NOMO-1 (cell line): ENCODE measurements around the gene HSPA2.
"Not testable (repeated sequence)": the region's sequence is repeated elsewhere in the genome, so short reads cannot be mapped to it uniquely, and the experiment has no call there.

Experiments
- DNase-seq, 2 experiments: peaks; one replicate each; lab custom pipeline; 2025; ENCODE audit not compliant: unreplicated experiment in 2 of 2; lab: John Stamatoyannopoulos, UW

Gene HSPA2

DNA sequence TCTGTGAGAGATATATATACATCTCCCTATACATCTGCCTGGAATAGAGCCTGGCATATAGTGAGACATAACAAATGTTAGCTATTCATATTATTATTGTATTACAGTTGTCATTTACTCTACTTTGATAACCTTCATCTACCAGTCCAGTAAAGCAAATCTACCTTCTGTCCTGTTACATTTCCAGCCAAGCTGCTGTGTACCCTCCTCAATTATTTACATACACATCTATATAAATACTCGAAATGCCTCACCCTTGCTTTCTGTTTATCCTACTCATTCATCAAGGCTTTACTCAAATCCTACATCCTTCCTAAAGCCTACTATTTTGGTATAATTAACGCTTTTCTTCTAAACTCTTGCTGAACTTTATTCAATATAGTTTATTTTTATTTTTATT lies 27.3 kb upstream of the HSPA2 start:
- DNase-seq: no peak

DNA sequence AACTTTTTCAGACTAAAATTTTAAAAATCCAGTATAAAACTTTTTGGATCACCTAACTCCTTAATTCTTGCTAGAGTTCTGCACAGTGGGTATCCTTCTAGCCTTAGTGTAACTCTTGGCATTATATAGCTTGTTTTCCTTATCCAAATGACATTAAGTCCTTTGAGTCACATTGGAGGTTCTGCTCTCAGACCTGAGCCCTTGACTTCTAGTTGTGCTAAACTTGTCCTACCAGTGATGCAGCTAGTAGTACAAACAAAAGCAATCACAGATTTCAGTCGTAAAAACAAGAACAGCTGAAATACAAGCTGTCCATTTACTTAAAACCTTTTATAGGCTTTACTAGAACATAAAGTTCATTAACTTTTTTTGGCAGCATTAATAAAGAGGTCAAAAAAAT lies 25.5 kb upstream of the HSPA2 start:
- no peak for DNase-seq

DNA sequence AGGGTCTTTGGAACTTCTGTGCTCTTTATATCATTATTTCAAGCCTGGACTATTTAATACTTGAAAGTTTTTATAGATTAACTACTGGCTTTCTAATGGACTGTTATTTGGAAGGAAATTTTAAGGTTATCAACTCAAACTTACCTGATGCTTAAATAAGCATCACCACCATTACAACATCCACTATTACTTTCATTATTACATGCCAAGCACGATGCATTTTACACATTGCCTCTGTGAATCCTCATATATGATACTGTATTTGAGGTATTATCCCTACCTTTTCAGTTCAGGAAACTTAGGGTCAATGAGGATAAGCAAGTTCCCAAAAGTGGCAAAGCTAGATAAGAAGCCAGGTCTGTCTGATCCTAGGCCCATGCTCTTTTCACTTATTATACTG lies 23.6 kb upstream of the HSPA2 start:
- DNase-seq: no peak

DNA sequence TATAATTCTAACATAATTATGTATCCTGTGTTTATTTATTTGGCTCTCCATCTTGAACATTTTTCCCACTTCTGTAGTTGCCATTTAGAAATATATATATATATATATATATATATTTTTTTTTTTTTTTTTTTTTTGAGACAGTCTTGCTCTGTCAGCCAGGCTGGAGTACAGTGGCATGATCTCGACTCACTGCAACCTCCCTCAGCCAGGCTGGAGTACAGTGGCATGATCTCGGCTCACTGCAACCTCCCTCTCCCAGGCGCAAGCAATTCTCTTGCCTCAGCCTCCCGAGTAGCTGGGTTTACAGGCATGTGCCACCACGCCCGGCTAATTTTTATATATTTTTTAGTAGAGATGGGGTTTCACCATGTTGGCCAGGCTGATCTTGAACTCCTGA lies 22.9 kb upstream of the HSPA2 start:
- not testable (repeated sequence) for DNase-seq

DNA sequence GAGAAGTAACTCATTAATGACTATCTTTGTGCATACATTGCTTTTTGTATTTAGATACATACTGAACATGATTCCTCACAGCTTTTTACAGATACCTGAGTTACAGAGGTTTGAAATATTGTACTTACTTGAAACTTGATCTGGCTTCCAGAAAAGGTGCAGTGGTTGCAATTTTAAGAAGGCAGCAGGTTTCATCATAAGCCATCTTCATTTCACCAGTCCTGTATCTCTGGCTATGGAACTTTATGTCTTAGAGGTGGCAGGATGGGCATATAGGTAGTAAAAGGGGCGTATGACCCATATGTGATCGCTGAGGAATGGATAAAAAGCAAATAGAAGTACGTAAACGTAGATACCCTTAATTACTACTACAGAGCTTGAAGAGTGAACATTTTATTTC lies 22.3 kb upstream of the HSPA2 start:
- no peak for DNase-seq

DNA sequence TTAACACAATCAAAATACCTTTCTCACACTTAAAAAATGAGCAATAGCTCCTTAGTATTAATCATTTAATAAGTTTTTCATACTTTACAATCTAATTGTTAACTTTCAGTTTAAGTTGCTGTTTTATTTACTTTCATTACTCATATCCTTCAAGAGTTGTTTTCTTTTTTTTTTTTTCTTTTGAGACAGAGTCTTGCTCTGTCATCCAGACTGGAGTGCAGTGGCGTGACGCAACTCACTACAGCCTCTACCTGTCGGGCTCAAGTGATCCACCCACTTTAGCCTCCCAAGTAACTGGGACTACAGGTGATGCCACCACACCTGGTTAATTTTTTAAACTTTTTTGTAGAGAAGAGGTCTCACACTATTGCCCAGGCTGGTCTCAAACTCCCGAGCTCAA lies 19.8 kb upstream of the HSPA2 start:
- no peak for DNase-seq

DNA sequence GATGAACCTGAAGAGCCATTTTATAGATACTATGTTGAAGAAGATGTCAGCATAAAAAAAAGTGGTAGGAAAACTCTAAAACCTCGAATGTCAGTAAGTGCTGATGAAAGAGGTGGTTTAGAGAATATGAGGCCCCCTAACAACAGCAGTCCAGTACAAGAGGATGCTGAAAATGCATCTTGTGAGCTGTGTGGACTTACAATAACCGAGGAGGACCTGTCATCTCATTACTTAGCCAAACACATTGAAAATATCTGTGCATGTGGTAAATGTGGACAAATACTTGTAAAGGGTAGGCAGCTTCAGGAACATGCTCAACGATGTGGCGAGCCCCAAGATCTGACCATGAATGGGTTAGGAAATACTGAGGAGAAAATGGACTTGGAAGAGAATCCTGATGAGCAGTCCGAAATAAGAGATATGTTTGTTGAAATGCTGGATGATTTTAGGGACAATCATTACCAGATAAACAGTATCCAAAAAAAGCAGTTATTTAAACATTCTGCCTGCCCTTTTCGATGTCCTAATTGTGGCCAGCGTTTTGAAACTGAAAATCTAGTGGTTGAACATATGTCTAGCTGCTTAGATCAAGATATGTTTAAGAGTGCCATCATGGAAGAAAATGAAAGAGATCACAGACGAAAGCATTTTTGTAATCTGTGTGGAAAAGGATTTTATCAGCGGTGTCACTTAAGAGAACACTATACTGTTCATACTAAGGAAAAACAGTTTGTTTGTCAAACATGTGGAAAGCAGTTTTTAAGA lies 17.8 kb upstream of the HSPA2 start:
- DNase-seq: no peak

DNA sequence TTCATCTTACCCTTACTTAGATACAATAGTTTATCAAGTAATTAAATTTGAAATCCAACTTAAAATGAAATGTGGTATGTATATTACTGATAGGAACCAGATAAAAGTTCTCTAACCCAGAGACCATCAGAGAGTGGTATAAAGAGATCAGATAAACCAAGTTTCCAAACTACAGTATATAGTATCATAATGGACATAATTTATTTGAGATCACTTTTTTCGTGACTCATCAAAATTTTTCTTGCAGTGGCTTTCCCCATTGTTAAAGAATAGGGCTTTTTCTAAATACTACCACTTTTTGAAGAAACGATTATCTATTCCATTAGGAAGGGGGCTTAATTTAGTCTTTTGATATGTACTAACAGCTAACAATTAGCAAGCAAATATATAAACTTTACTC lies 15.2 kb upstream of the HSPA2 start:
- no peak for DNase-seq

DNA sequence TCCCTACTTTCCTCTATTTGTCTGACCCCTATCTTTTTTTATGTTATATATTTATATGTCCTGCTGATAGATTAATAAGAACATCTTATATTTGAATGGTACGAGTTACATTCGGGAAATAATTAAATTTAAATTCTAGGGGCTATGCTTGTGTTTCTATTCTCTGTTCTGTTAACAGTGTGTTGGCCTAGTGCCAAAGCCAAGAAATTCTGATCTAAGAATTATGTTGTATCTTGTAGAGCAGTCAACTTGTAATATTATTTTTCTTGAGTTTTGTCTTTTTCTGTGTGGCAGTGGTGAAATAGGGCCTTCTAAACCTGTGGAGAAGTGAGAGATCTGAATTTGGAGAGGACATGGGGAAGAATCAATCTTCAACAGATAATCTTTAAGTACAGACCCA lies 9.0 kb upstream of the HSPA2 start:
- DNase-seq: no peak

DNA sequence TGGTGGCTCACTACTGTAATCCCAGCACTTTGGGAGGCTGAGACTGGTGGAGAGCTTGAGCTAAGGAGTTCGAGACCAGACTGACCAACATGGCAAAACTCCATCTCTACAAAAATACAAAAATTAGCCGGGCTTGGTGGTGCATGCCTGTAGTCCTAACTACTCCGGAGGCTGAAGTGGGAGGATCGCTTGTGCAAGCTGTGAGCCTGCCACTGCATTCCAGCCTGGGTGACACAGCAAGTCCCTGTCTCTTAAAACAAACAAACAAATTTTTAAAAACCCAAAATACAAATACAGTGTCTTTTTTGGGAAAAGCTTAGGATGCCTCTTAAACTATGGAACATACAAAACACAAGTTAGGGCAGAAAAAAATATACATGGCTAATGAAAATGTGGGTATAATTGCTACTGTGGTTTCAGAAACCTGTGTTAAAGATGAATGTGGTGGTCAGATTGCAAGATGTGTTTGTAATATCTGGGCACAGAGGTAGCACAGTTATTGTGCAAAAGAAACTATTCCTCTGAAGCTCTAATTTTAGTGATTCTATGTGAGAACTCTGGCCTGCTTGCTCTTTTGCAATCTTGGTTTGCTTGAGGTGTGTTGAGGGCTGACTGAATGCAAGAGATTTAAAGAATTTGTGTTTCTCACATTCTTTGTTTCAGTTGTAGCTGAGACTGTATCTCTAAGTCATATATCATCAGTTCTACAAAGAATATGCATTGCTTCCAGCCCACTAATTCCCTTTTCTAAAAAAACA lies 3.9 kb upstream of the HSPA2 start:
- peak; percentile 43 to 61 for DNase-seq

DNA sequence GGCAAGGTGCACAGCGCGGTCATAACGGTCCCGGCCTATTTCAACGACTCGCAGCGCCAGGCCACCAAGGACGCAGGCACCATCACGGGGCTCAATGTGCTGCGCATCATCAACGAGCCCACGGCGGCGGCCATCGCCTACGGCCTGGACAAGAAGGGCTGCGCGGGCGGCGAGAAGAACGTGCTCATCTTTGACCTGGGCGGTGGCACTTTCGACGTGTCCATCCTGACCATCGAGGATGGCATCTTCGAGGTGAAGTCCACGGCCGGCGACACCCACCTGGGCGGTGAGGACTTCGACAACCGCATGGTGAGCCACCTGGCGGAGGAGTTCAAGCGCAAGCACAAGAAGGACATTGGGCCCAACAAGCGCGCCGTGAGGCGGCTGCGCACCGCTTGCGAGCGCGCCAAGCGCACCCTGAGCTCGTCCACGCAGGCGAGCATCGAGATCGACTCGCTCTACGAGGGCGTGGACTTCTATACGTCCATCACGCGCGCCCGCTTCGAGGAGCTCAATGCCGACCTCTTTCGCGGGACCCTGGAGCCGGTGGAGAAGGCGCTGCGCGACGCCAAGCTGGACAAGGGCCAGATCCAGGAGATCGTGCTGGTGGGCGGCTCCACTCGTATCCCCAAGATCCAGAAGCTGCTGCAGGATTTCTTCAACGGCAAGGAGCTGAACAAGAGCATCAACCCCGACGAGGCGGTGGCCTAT lies 875 bp downstream of the HSPA2 start:
- no peak for DNase-seq

DNA sequence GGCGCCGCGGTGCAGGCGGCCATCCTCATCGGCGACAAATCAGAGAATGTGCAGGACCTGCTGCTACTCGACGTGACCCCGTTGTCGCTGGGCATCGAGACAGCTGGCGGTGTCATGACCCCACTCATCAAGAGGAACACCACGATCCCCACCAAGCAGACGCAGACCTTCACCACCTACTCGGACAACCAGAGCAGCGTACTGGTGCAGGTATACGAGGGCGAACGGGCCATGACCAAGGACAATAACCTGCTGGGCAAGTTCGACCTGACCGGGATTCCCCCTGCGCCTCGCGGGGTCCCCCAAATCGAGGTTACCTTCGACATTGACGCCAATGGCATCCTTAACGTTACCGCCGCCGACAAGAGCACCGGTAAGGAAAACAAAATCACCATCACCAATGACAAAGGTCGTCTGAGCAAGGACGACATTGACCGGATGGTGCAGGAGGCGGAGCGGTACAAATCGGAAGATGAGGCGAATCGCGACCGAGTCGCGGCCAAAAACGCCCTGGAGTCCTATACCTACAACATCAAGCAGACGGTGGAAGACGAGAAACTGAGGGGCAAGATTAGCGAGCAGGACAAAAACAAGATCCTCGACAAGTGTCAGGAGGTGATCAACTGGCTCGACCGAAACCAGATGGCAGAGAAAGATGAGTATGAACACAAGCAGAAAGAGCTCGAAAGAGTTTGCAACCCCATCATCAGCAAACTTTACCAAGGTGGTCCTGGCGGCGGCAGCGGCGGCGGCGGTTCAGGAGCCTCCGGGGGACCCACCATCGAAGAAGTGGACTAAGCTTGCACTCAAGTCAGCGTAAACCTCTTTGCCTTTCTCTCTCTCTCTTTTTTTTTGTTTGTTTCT lies 1.7 kb downstream of the HSPA2 start:
- no peak for DNase-seq

DNA sequence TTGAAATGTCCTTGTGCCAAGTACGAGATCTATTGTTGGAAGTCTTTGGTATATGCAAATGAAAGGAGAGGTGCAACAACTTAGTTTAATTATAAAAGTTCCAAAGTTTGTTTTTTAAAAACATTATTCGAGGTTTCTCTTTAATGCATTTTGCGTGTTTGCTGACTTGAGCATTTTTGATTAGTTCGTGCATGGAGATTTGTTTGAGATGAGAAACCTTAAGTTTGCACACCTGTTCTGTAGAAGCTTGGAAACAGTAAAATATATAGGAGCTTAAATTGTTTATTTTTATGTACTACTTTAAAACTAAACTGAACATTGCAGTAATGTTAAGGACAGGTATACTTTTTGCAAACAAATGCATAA lies 2.3 kb downstream of the HSPA2 start:
- no peak for DNase-seq

DNA sequence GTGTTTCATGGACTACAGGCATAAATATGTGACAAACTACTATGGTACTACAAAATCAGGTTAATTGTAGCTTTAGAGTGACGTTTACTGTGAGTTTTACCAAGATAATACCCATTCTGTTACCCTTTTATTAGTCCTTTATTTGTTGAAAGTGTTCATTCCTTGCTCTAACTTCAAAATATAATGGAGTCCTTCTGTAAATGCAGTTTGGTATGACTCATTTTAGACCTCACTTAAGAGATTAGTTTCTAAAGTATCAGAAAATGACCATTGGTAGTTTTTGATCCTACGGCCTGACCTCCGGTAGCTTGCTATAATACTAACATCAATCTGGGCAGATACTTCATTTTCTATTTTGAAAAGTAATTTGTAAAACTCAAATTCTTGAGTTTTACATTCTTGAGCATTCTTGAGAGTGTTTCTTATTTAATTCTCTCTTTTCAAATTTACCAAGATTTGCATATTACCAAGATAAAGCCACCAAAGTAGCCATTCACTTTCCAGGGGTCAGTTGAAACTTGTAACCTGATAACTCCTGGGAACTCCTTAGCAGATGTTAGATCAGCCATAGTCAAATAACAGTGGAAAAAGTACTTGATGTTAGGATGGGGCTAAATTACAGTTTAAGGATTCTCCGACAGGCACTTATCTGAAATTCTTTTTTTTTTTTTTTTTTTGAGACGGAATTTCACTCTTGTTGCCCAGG lies 4.2 kb downstream of the HSPA2 start:
- no peak for DNase-seq

DNA sequence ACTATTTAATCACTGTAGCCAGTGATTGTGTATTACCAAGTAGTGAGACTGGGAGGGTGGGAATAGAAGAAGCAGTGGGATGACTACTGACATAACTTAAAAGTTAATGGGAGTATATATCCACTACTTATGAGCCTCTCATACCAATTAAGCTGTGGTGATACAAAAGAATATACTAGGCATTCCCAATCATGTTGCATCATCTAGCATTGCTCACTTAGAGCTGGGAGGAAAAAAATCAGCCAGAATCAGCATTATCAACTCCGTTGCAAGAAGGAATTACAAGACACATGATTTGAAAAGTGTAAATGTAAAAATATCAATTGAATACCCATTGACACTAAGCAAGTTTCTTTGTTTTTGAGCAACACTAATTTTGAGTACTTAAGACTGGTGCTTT lies 8.5 kb downstream of the HSPA2 start:
- no peak for DNase-seq

DNA sequence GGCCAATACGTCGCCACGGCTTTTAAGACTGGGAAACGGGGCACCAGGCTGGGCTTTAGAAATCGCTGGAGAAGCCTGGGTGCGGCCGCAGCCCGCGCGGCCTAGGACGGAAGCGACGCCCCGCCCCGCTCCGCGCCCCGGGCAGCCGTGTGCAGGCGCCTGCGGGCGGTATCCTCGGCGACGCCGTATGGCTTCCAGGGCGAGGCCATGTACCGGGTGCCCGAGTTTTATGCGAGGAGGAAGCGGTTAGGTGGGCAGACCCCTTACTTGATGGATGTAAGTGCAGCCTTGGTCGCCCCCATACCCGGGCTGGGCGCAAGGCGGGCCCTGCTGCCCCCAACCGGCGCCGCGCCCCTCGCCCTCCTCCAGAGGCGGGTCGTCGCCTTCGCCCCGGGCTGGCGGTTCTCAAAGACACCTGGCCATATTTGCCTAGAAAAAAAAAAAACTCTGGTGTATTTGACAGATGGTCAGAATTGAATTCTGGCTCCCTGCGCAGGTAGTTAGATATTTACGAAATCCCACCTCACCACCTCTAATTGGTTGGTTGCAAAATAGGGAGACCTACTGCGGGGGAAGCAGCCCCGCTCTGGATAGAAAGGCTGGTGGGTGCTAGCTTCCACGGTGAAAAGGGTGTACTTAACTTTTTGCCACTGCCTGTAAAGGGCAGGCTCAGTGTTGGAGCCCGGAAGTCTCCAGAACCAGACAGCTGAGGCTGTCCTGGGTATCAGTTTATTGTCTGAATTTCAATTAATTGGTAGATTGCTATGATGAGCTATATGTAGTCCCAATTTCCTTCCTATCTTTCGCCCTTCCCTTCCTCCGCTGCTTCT lies 9.5 kb downstream of the HSPA2 start, which contains the start of gene PPP1R36:
PPP1R36 (plus strand) TSS at position 171 of the 830 bp plus-strand sequence; CDS start at position 208, 37 bp downstream.
- DNase-seq: peak; percentile 26 to 59

DNA sequence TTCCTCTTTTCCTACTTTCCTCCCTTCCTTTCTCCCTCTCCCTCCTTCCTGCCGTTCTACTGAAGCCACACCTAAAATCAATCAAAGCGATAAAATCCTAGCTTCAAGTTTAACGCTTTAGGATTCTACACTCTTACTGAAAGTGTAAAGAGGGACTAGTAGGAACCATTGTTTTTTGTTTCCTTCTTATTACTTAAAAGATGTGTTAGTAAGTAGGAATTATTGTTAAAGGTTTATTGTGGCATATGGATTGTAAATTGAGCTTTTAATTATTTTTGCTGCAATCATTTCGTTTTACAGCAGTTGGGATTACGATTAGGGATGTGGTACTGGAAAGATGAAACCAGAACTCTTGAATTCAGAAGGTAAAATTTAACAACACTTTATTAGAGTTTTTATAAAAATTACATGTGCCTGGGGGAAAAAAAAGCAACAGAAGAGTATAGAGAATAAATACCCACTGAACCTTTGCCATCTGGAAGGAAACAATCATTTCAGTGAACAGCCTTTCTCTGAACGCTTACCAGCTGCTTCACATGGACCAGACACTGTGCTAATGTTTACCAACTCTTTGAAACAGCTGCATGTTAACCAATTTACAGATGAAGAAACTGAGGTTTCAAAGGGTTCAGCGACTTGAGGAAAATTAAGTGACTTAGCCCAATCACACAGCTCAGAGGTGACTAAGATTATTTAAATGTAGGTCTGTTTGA lies 10.2 kb downstream of the HSPA2 start:
- no peak for DNase-seq

DNA sequence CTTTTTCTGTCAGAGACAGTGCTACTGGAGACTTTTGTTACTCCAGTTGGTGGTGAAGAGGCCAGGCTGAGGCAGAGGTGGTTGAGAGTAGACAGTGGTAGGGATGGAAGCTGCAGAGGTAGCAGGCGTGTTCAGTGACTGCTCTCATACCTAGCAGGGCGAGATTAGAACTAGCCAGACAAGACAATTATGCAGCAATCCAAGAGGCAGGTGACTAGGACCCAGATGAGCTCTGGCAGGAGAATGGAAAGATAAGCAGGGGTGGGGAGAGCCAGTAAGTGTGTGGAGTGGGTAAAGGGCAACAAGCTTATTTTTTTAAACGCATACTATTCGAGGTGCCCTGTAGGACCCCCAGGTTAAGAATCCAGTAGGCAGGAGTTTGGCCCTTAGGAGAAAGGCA lies 14.0 kb downstream of the HSPA2 start:
- no peak for DNase-seq

DNA sequence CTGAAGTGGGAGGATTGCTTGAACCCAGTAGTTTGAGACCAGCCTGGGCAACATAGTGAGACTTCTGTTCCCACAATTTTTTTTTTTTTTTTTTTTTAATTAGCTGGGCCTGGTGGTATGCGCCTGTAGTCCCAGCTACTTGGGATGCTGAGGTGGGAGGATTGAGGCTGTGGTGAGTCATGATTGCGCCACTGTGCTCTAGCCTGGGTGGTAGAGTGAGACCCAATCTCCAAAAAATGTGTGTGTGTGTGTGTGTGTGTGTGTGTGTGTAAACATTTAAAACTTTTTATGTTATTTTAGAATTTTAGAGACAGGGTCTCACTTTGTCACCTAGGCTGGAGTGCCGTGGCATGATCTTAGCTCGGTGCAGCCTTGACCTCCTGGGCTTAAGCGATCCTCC lies 16.0 kb downstream of the HSPA2 start:
- peak in 1 of 2 experiments; percentile 5 for DNase-seq
